H1 (cell line): Measurements from ENCODE around the gene ZNF683. TPM values are rescaled to one million over a fixed set of nuclear protein-coding genes. Genes with fewer than 3 reads are reported as not detected.

Source experiments
- PHF8 ChIP-seq: fragments of 200-600 bp; sonication (generic); conservative IDR thresholded peaks from 2 replicates; pipeline ENCODE4 v1.7.1; 2012; ENCODE audit warnings: low read depth, mild to moderate bottlenecking, inconsistent platforms, low read length, moderate library complexity
- polyA plus RNA-seq, 7 experiments: library from polyadenylated mRNA; depleted of rRNA in 3 of 7; stranded (reverse) in 5 of 7; unstranded in 2 of 7; fragments of >200 nt in 5 of 7; fragments of 200-250 nt in 2 of 7; gene quantifications; 1 replicate in 5 of 7; 2 replicates in 1 of 7; 4 replicates in 1 of 7; pipeline versions ENCODE4 v1.2.1 to v1.2.3, GENCODE V29; 2011 to 2013; ENCODE audit warnings: missing spikeins in 2 of 7, mixed read lengths in 2 of 7
- total RNA-seq: library from RNA; stranded (reverse); fragmentation: NEBNext Ultra II Directional; extraction: Animal tissue kit (Norgen Biotek cat#: 25700); gene quantifications from 2 replicates; pipeline ENCODE4 v1.2.1, GENCODE V29; 2021

Gene ZNF683
- total and polyA plus RNA-seq, 2 of the 8 experiments (the other 6 are each of a cell fraction or from before 2014, with no cell fraction given) = not detected

DNA sequence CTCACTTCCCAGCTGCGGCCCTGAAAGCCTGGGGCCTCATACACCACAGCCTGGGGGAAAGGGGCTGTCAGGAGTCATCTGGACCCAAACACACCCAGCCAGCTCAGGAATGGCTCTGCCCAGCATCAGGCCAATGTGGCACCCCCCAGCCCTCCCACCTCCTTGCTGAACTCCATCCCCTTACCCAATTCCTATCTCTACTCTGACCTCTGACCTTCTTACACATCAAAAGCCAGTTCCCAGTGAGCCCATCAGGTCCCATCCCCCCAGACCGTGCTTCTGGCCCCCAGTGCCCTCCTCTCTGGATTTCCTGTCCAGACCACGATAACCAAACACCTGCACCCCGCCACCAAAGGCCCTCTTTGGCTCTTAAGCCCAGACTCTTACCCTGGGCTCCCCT is 34.9 kb downstream of the ZNF683 start (continued):
- no peak for TF ChIP-seq PHF8
- TF ChIP-seq, all 59 proteins: peak for 0
